Left ventricle myocardium inferior (tissue), 1 donor: ENCODE measurements around the gene ATP6V0E2. TPM values are rescaled to one million over a fixed set of nuclear protein-coding genes. Genes with fewer than 3 reads are reported as not detected.

Experiments
- DNase-seq: peaks from one replicate; pipeline ENCODE4 v3.0.0-alpha.2; 2020
- H3K27ac ChIP-seq: fragments of 200-600 bp; replicated peaks from 2 replicates; pipeline ENCODE4 v1.8.0; 2021
- H3K27me3 ChIP-seq: fragments of 200-600 bp; 2 replicates; pipeline ENCODE4 v1.8.0; 2021; ENCODE audit warnings: low read depth
- H3K36me3 ChIP-seq: fragments of 200-600 bp; 2 replicates; pipeline ENCODE4 v1.8.0; 2021
- H3K4me1 ChIP-seq: fragments of 200-600 bp; 2 replicates; pipeline ENCODE4 v1.8.0; 2021
- H3K4me3 ChIP-seq: fragments of 200-600 bp; 2 replicates; pipeline ENCODE4 v1.8.0; 2021; ENCODE audit warnings: mild to moderate bottlenecking, moderate library complexity
- H3K9me3 ChIP-seq: fragments of 200-600 bp; replicated peaks from 2 replicates; pipeline ENCODE4 v1.8.0; 2021
- intact Hi-C: fragments of 100-400 bp; cut with micrococcal nuclease; formaldehyde crosslinking; loops from one replicate; pipeline ENCODE4 v1.11.0; 2022
- total RNA-seq: library from RNA; stranded (reverse); fragmentation: NEBNext Ultra II Directional; extraction: Animal tissue kit (Norgen Biotek cat#: 25700); gene quantifications from one replicate; pipeline ENCODE4 v1.2.1, GENCODE V29; 2021
- TF ChIP-seq, protein P1 (sequence below): fragments of 200-600 bp; IDR thresholded peaks from 2 replicates; pipeline ENCODE4 v1.8.0; 2021; ENCODE audit warnings: antibody characterized with exemption, mild to moderate bottlenecking, borderline replicate concordance
- donor health status: DM: no; HTN: yes; CAD: no; lungs with severe emphysema.

Gene ATP6V0E2
- total RNA-seq, 1 donor from 2014 or later: 120 TPM

DNA sequence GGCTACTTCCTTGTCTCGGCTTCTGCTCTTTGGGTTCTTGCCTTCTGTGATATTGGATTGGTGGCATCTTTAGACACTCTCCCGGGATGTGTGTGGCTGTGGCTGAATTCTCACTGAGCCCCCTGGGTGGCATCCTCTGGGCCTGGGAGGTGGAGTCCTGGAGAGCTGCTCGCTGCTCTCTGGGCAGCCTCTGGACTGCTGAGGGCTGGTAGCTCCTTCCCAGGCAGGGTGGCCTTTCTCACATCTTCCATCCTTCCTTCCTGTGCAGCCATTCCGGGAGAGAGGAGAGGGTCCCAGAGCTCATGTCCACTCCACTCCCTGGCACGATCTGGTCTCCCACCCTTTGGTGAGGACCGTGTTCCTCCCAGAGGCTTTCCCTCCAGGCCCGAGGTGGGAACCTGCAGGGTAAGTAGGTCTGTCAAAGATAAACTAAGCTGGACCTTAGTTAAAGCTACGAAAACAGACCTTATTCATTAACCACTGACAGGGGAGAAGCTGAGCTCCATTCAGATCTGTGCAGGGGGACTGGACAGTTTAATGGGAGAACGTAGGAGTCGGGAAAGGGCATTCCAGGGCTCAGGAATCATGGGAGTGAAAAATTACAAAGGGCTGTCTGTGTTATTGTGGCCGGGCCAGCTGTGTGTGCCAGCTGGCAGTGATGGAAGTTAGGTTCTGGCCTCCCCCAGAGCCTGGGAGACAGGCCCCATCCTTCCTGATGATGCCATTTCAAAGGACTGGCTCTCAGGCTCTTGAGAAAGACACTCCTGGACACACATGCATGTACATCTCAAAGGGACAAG lies 8.7 kb downstream of the ATP6V0E2 start:
- Histone ChIP-seq H3K4me1 (peaks cover 67% of the 10 kb centered on the region), H3K4me3 (no peak overlapping the region), H3K27me3 (no peaks in the 10 kb centered on the region), H3K9me3 (no peaks in the 10 kb centered on the region), H3K27ac (peak overlapping the region; percentile 77), H3K36me3 (peaks cover 6% of the 10 kb centered on the region)
- intact Hi-C loops: no loop called here
- TF ChIP-seq, protein P1, sequence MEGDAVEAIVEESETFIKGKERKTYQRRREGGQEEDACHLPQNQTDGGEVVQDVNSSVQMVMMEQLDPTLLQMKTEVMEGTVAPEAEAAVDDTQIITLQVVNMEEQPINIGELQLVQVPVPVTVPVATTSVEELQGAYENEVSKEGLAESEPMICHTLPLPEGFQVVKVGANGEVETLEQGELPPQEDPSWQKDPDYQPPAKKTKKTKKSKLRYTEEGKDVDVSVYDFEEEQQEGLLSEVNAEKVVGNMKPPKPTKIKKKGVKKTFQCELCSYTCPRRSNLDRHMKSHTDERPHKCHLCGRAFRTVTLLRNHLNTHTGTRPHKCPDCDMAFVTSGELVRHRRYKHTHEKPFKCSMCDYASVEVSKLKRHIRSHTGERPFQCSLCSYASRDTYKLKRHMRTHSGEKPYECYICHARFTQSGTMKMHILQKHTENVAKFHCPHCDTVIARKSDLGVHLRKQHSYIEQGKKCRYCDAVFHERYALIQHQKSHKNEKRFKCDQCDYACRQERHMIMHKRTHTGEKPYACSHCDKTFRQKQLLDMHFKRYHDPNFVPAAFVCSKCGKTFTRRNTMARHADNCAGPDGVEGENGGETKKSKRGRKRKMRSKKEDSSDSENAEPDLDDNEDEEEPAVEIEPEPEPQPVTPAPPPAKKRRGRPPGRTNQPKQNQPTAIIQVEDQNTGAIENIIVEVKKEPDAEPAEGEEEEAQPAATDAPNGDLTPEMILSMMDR: no peak
- DNase-seq: no peak

DNA sequence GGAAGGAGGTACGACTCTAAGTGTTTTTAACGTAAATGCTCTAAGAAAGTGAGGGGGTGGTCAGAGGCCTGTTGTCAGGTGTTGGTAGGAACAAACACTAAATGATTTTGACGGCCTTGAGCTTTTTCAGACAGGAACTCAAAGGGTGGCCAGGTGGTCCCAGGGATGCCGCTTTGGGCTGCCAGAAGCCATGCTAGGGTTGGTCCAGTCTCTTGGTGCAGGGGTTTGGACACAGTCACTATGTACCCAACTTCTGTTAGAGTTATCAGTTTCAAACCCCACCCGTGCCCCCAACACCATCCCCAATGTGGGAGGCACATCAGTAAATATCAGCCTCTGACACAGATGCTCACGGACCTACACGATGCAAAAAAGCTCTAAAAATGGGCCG lies 9.3 kb downstream of the ATP6V0E2 start:
- no peaks in the 10 kb centered on the region for H3K9me3 ChIP-seq
- peaks cover 67% of the 10 kb centered on the region for H3K4me1 ChIP-seq
- intact Hi-C loops: no loop called here
- no peak overlapping the region for H3K4me3 ChIP-seq
- TF ChIP-seq, protein P1: no peak
- peak overlapping the region; percentile 77 for H3K27ac ChIP-seq
- peaks cover 2% of the 10 kb centered on the region for H3K36me3 ChIP-seq
- no peak for DNase-seq
- H3K27me3 ChIP-seq: no peaks in the 10 kb centered on the region

DNA sequence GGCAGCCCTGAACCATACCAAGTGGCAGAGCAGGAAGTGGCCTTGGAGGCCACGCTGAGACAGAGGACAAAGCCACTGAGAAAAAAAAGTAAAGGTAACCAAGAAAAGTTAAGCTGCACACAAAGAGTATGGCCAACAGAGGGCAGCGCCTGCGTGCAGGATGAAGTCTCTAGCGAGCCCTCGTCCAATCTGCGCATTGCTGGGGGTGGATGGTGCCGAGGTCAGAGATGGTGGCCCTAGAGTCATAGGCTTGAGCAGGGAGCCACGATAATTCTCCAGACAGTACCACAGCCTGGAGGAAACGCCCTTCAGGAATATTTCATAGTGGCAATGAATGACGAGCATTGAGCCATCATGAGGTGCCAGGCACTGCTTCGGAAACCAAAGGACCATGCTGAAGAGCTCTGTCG lies 9.7 kb downstream of the ATP6V0E2 start:
- no peaks in the 10 kb centered on the region for H3K9me3 ChIP-seq
- TF ChIP-seq, protein P1: peak; percentile 76
- peak; percentile 66 for DNase-seq
- no peaks in the 10 kb centered on the region for H3K36me3 ChIP-seq
- intact Hi-C loops: no loop called here
- peak overlapping the region; percentile 77 for H3K27ac ChIP-seq
- peaks cover 67% of the 10 kb centered on the region for H3K4me1 ChIP-seq
- H3K27me3 ChIP-seq: no peaks in the 10 kb centered on the region
- peak overlapping the region; percentile 17 for H3K4me3 ChIP-seq

DNA sequence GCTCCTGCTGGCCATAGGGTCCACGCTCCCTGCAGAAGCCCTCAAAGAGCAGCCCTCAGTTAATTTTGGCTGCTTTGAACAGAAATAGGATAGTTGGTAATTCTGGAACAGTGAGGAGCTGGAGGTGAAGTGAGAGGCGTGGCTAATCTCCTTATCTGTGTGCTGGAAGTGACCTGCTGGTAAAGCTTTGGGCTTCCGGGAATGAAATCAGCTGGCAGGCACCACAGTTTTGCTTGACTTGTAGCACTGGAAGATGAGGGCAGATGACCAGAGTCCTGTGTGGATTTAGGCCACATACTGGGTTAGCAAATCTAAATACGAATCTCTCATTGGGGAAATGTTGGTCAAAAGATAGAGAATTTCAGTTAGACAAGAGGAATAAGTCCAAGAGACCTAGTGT lies 10.2 kb downstream of the ATP6V0E2 start:
- TF ChIP-seq, protein P1: no peak
- Histone ChIP-seq H3K36me3 (no peaks in the 10 kb centered on the region), H3K4me1 (peaks cover 67% of the 10 kb centered on the region), H3K27ac (peak overlapping the region; percentile 77), H3K9me3 (no peaks in the 10 kb centered on the region), H3K4me3 (peak overlapping the region; percentile 17), H3K27me3 (no peaks in the 10 kb centered on the region)
- DNase-seq: no peak
- intact Hi-C loops: no loop called here

DNA sequence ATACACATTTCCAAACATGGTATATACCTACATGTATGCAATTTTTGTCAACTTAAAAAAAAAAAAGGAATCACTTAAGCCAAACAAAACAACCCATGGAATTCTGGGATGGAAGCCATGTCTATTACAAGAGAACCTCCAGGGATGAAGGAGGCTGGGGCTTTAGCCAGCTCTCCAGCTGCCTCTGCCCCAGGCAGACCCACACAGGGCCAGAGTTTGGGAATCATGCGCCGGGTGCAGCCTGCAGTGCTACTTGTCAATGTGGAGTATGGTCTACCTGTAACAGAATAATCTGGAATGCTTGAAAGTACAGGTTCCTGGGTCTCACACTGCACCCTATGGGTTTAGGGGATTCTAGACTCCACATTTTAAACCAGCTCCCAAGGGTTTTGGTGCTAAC lies 10.8 kb downstream of the ATP6V0E2 start:
- Histone ChIP-seq H3K27ac (peak overlapping the region; percentile 77), H3K9me3 (no peaks in the 10 kb centered on the region), H3K4me1 (peaks cover 67% of the 10 kb centered on the region), H3K36me3 (no peaks in the 10 kb centered on the region), H3K27me3 (no peaks in the 10 kb centered on the region), H3K4me3 (no peak overlapping the region)
- peak; percentile 61 for DNase-seq
- TF ChIP-seq, protein P1: no peak
- intact Hi-C loops: no loop called here
